Mesenteric fat pad (tissue), 1 donor: ENCODE measurements around the gene DPF3. TPM values are rescaled to one million over a fixed set of nuclear protein-coding genes. Genes with fewer than 3 reads are reported as not detected.

Experiments
- DNase-seq: peaks from one replicate; pipeline ENCODE4 v3.0.0-alpha.2; 2020; ENCODE audit warnings: low spot score
- total RNA-seq: library from RNA; stranded (reverse); fragmentation: NEBNext Ultra II Directional; extraction: Animal tissue kit (Norgen Biotek cat#: 25700); gene quantifications from one replicate; pipeline ENCODE4 v1.2.1, GENCODE V29; 2021
- donor health status: DM: yes; HTN: yes; CAD: no.

DPF3 gene
- total RNA-seq, 1 donor from 2014 or later: 0.64 TPM

DNA sequence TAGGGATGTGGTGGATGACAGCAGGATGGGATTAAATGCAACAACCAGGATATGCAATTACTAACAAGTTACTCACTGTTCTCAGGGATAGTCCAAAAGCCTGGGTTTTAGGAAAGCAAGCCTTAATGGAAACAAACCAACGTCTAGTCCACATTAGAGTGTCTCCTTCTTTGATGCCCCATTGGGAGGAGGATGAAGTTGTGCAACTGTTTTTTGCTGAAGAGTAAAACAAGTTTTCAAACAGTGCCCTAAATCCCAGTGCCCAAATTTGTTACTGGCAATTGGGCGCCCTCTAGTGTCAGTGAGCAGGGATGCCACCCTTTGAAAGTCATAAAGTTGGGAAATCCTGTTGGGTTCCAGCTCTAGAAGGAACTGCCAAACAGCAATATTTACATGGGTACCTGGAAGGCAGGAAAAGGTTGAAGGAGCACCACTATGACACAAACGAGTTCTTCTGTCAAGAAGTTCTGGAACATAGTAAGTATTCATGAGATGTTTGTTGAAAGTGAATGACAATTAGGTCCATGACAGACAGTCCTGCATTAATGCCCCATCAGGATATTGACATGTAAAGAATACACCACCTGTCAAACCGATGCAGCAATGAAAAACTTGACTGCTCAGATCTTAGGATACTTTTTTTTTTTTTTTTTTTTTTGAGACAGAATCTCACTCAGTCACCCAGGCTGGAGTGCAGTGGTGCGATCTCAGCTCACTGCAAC lies 11.1 kb upstream of the DPF3 start:
- DNase-seq: no peak

GRCh38 chr14:72904218-72904617 lies 10.3 kb upstream of the DPF3 start:
- DNase-seq: no peak

DNA sequence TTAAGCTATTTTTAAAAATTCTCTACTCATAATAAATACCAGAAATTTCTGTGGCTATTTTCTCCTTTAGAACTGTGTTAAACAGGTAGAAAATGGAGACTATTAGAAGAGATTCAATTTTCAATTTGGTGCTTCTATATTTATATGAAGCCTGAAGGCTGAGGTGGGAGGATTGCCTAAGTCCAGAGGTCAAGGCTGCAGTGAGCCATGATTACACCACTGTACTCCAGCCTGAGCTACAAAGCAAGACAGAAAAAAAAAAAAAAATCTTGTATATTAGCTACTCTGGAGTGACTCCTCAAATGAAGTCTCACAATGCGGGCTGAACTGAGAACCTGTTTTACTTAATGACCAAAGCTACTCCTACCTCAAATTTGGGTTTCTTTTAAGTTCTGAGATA lies 9.8 kb upstream of the DPF3 start:
- DNase-seq: no peak

- no peak for DNase-seq
Observed at GRCh38 chr14:72902801-72903530, 9.1 kb upstream of the DPF3 start.

- no peak for DNase-seq
Observed at GRCh38 chr14:72901361-72901760, 7.5 kb upstream of the DPF3 start.

DNA sequence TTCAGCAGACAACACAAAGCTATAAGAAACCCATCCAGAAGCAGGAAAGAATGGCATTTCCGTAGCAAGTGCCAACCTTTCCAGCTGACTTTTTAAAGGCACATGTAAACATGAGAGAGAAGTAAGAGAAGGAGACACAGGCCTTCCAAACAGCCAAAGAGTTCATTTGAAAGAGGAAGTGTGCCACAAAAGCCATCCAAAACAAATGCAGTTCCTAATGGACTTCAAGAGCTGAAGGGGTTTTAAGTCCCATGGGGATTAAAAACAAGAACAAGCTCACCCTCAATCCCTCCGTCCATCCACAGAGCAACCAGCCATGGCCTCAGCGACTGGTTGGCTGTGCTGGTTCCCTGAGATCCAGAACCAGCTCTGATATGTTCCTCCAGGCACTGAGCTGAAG lies 4.5 kb upstream of the DPF3 start:
- DNase-seq: no peak

DNA sequence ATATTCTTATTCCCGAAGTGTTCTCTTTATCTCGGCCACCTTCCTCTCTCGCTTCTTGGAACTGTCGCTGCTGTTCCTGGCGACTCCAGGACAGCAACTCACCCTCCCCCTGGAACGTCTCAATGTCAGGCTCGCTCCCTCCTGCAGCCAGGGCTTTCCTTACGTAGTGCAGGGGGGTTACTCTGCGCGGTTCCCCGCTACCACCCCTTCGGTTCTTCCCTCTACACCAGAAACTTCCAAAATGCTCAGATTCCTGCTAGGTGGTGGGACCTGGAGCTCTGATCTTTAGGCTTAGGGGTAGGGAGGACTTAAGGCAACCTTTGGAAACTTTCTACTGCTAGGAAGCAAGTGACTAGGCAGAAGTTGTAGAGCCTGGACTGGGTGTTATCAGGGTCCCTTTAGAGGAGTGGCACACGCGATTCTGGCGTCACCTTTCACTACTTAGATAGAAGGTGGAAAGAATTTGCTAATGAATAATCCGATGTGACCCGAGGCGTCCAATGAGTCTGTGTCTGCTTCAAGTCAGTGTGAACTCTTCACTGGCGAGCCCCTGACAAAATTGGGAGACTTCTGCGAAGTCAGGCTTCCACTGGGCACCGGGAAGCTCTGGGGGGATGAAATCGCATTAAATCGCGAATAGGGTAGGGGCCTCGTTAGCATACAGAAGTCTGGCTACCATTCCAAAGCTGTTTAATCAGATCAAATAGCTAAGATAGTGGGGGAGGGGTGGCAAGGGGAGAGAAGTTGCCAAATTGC lies 900 bp upstream of the DPF3 start:
- no peak for DNase-seq

DNA sequence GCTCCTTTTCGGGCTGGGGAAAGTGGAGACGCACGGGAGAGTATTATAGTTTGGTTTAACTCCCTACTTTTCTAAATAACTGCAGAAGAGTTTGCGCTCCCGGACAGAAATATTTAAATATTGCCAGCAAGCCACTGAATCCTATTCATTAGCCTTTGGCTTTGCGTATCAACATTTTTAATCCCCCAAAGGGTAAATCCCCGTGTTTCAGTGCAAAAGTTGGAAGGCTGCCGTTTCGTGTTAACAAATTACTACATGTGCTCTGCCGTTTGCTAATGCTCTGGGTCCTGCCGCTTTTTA lies 372 bp upstream of the DPF3 start:
- no peak for DNase-seq

DNA sequence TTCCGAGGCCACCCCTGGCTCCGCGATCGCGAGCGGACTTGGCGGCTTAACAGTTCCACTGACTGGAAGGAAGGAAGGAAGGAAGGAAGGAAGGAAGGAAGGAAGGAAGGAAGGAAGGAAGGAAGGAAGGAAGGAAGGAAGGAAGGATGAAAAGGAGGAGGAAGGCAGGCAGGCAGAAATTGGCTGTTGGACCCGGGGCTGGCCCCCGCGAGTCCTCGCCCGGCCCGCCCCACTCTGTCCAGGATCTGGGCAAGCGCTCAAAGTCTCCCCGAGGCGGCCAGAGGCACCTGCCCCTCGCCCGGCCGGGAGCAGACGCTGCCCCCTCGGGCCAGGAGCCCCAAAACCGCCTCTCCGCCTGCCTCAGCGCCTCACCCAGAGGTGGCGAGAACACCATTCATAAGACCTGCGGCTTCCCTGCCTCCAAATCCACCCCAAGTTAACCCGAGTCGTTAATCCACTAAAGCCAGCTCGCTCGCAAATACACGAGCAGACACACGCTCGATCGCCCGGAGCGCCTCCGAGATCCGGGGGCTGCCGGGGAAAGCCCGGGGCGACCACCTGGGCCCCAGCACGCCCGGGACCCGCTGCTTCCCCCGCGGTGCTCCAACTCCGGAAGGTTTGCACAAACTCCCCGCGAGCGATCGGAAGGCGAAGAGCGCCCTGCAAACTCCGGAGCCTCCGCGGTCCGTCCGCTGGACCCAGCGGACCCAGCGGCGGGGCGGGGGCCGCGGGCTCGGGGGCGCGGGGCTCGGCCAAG lies 844 bp downstream of the DPF3 start:
- DNase-seq: peak; percentile 87

DNA sequence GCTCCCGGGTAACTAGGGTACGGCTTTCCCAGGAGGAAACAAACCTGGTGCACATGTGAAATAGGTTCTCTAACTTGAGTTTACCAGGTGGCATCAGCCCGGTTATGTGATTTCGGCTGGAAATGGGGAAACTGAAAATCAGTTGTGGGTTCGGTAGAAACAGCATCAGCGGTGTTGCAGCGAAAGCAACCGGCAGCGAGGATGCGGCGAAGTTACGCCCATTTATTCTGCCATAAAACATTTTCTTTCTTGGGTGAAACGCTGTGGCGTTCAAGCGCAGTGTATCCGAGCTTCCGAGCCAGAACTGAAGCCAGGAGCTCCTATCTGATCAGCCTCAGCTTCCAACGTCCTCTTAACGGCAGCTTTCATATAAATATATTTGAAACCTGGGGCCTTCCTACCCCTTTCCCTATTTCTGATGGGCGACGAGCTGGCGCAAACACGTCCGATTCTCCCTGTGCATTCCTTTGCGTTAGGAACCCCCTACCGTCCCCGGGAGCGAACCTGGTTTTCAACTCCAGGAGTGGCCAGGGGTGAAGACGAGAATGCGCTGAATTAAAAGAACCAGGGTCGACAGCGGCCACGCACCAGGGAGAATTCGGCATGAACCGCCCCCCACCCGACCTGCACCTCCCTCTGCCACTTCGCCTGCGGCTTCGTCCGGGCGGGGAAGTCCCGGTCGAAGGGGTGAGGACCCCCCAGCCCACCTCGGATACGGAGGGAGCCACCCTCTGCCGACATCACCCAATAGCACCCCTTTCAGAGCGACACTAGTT lies 1.6 kb downstream of the DPF3 start:
- peak; percentile 81 for DNase-seq

GRCh38 chr14:72891666-72892102 lies 2.2 kb downstream of the DPF3 start:
- peak; percentile 35 for DNase-seq

DNA sequence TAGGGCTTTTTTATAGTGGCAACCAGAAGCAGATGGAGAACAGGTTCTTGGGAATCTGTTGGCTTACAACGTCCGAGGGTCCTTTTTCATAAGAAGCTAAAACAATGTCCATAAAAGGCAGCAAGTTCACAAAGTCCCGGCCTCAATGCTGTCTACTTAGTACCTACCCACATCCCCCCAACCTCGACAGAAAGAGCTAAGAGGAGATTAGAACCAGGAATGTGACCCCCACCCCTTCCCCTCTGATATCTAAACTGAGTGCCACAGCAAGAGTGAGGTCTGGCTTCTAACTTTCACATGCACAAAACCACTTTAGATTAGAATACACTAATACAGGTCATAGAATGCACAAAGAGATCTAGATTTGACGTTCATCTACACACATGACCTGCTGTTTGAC lies 4.5 kb downstream of the DPF3 start:
- no peak for DNase-seq

DNA sequence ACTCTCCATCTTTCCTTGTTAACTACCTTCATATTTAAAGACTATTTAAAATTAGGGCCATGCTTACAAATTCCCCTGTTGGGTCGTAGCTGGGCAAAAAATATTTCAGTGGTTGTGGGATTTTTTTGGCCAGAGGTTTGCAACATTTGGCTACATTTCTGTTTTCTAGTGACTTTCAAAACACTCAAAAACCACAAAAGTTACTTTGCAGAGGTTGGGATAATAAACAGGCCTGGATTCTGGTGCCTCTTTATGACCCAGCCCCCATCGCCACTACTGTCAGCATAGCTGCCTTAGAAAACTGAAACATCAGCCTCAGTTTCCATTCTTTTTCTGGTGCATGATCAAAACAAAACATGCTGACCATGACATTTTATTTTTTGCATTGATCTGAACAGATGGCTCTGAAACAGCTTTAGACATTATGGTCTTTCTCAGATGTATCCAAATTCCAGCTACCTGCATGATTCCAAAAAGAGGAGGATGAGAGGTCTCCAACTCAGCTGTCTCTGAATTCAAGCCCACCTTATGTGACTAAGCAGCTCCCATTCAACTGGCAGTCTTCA lies 5.2 kb downstream of the DPF3 start:
- DNase-seq: peak; percentile 24

GRCh38 chr14:72888192-72888591 lies 5.7 kb downstream of the DPF3 start:
- DNase-seq: no peak

- peak; percentile 1 for DNase-seq
Observed at GRCh38 chr14:72887514-72887913, 6.4 kb downstream of the DPF3 start.

DNA sequence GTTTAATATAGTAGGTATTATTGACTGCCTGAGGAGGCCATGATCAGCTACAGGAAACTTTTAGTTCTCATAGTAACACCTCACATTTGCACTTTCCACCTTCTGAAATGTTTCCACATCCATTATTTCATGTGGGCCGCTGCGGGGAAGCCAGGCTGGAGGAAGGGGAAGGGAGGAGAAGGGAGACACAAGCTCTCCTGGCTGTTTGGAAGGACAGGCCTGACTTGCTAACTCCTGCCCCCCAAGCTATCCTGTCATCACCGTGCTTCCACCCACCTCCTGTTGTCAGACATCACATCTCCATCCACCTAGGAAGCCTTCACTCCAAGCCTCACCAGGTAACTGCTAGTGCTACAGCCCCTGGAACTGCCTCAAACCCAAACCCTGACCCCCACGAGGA lies 9.5 kb downstream of the DPF3 start:
- peak; percentile 84 for DNase-seq

DNA sequence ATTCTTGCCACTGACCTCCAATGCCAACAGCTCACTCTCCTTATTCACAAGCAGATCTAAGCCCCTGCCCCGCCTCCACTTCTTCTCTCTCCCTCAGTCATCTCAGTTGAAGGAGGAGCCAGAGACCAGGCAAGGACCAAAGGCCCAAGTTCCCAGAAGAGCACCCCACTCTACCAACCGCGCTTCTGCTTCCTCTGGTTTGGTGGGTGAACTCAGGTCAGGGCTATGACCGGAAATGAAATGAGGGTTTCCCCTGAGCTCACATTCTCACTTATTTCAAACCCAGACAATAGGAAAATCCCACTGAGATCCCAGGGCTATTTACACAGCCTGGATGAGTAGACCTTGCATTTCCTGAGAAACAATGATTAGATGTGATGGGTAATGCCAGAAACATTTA lies 9.9 kb downstream of the DPF3 start:
- DNase-seq: peak; percentile 24

DNA sequence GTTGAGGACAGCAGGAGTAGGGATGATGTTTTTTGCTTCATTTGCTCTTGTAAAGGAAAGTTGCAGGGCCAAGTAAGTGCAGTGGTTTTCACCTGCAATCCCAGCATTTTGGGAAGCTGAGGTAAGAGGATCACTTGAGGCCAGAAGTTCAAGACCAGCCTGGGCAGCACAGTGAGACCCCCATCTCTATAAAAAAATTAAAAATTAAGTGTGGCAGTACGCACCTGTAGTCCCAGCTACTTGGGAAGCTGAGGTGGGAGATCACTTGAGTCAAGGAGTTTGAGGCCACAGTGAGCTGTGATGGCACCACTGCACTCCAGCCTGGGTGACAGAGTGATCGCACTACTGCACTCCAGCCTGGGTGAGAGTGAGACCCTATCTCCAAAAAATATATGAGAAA lies 10.8 kb downstream of the DPF3 start:
- peak; percentile 53 for DNase-seq

- no peak for DNase-seq
Observed at GRCh38 chr14:72882463-72882862, 11.4 kb downstream of the DPF3 start.

DNA sequence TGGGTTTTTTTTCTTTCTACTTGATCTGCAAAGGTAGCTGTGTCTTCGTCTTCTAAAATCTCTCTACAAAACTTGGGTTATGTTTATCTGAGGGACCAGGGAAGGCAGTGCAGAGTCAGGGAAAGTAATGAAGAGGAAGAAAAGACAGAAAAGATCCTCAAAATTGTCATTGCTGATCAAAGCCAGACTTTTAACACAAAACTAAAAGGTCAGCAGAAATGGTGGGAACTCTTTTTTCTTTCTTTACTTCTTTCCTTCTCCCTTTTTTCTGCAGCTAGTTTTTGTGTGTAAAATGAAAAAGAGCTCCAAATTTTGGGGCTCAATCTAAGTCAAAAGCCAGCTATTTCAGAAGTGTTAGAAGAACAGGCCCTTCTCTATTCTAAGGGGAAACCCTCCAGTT lies 11.9 kb downstream of the DPF3 start:
- DNase-seq: no peak

GRCh38 chr14:72881543-72881942 lies 12.4 kb downstream of the DPF3 start:
- peak; percentile 5 for DNase-seq
